K562 (cell line): ENCODE results near the gene TPSAB1.

Source experiments
- ASH1L ChIP-seq: fragments of 450-650 bp; IDR thresholded peaks from 2 replicates; pipeline ENCODE4 v1.6.1; 2018; ENCODE audit warnings: borderline replicate concordance, mild to moderate bottlenecking, low read depth; ENCODE audit not compliant: partially characterized antibody
- CREM ChIP-seq: IDR thresholded peaks from 2 replicates; pipeline ENCODE4 v1.6.1; 2014; ENCODE audit warnings: antibody characterized with exemption, low read depth
- CTCF ChIP-seq, 3 experiments: IDR thresholded peaks in 2 of 3; conservative IDR thresholded peaks in 1 of 3; 2 replicates each; pipeline ENCODE4 v1.5.1; 2011 to 2012; ENCODE audit warnings: low read length in 3 of 3, mild to moderate bottlenecking in 3 of 3, control low read depth in 2 of 3, improper control_type of control experiment in 1 of 3, inconsistent platforms in 1 of 3, low read depth in 1 of 3, mixed read lengths in 1 of 3, moderate library complexity in 1 of 3; ENCODE audit not compliant: insufficient read depth in 2 of 3
- ETV1 ChIP-seq: fragments of 450-650 bp; conservative IDR thresholded peaks from 2 replicates; pipeline ENCODE4 v1.6.1; 2016; ENCODE audit warnings: missing genetic modification characterization, control low read depth, low read depth, missing compliant biosample characterization
- HDAC8 ChIP-seq: fragments of 450-650 bp; IDR thresholded peaks from 2 replicates; pipeline ENCODE4 v1.6.1; 2016; ENCODE audit warnings: mild to moderate bottlenecking, missing genetic modification characterization, moderate library complexity, missing compliant biosample characterization
- HMGXB4 ChIP-seq: sonication (generic); formaldehyde crosslinking; IDR thresholded peaks from 2 replicates; pipeline ENCODE4 v1.8.1; 2023; ENCODE audit warnings: mild to moderate bottlenecking, missing genetic modification reagents
- KAT7 ChIP-seq: sonication (generic); formaldehyde crosslinking; IDR thresholded peaks from 2 replicates; pipeline ENCODE4 v1.8.0; 2022; ENCODE audit warnings: missing genetic modification reagents, mild to moderate bottlenecking, borderline replicate concordance
- KDM4B ChIP-seq, 2 experiments: fragments of 450-650 bp in 1 of 2; sonication (generic) in 1 of 2; IDR thresholded peaks; 2 replicates each; pipeline ENCODE4 v1.6.1; 2016 to 2017; ENCODE audit warnings: borderline replicate concordance in 2 of 2, antibody characterized with exemption in 1 of 2, low read depth in 1 of 2, mild to moderate bottlenecking in 1 of 2
- NCOA4 ChIP-seq: fragments of 450-650 bp; IDR thresholded peaks from 2 replicates; pipeline ENCODE4 v1.6.1; 2018; ENCODE audit warnings: mild to moderate bottlenecking; ENCODE audit not compliant: partially characterized antibody
- POLR2A ChIP-seq: fragments of 450-650 bp; conservative IDR thresholded peaks from 2 replicates; pipeline ENCODE4 v1.6.1; 2016
- TAF1 ChIP-seq: IDR thresholded peaks from 2 replicates; pipeline ENCODE4 v1.6.1; 2011; ENCODE audit warnings: mild to moderate bottlenecking, low read length, moderate library complexity; ENCODE audit not compliant: insufficient read depth, control insufficient read depth, severe bottlenecking; ENCODE audit errors: extremely low read depth
- TBP ChIP-seq: optimal IDR thresholded peaks from 2 replicates; pipeline ENCODE3; 2011; ENCODE audit warnings: low read depth, low read length, improper control_type of control experiment
- YY1 ChIP-seq, 3 experiments: IDR thresholded peaks; 2 replicates each; pipeline ENCODE4 v1.6.1; 2011; ENCODE audit warnings: low read length in 2 of 3, mild to moderate bottlenecking in 2 of 3, moderate library complexity in 2 of 3, borderline replicate concordance in 1 of 3, control low read depth in 1 of 3, low read depth in 1 of 3; ENCODE audit not compliant: insufficient read depth in 3 of 3, insufficient replicate concordance in 2 of 3, control insufficient read depth in 1 of 3, insufficient read length in 1 of 3; ENCODE audit errors: extremely low read depth in 1 of 3

- TF ChIP-seq KDM4B (IDR thresholded peaks at IDR 0.05; ENCODE audit: borderline replicate concordance in 2 of 2, low read depth in 1 of 2) = no peak
- TF ChIP-seq HMGXB4 (CRISPR knock-in tag) = no peak
- TF ChIP-seq POLR2A = no peak
- no peak for TF ChIP-seq CREM
- TF ChIP-seq TAF1 = no peak
- no peak for TF ChIP-seq NCOA4
- no peak for TF ChIP-seq TBP
- no peak for TF ChIP-seq ETV1 (tag)
- no peak for TF ChIP-seq ASH1L
- TF ChIP-seq YY1 (IDR thresholded peaks at IDR 0.05; ENCODE audit: borderline replicate concordance in 1 of 3, control insufficient read depth in 1 of 3, extremely low read depth in 1 of 3, insufficient read depth in 3 of 3, insufficient read length in 1 of 3, insufficient replicate concordance in 2 of 3, low read depth in 1 of 3, low read length in 2 of 3) = no peak
- no peak for TF ChIP-seq HDAC8 (tag)
- no peak for TF ChIP-seq CTCF (IDR thresholded peaks at IDR 0.05 in 2 of 3, conservative IDR thresholded peaks at IDR 0.05 in 1 of 3; ENCODE audit: insufficient read depth in 2 of 3, low read depth in 1 of 3, low read length in 3 of 3)
- no peak for TF ChIP-seq KAT7 (CRISPR knock-in tag)
Measured at GRCh38 chr16:1263591-1264344, 23.3 kb downstream of the TPSAB1 start.
